Activated CD4-positive, alpha-beta T cell treated with anti-CD3 and anti-CD28 coated beads for 48 hours (primary cell): Measurements from ENCODE around the gene CUEDC2.

Source experiments
- DNase-seq: peaks from one replicate; pipeline ENCODE4 v3.0.0-alpha.2; 2020

Gene CUEDC2

GRCh38 chr10:102395400-102396316 lies 36.7 kb downstream of the CUEDC2 start, which contains the start of gene NFKB2:
Gene NFKB2, plus strand, starts transcription at chr10:102395705. Its CDS starts 255 bp downstream, at chr10:102395960.
- peak; percentile 92 for DNase-seq

- peak; percentile 69 for DNase-seq
These were observed 37.5 kb downstream of the CUEDC2 start for GRCh38 chr10:102394801-102395399.

GRCh38 chr10:102394079-102394800 lies 38.1 kb downstream of the CUEDC2 start:
- DNase-seq: peak; percentile 99

GRCh38 chr10:102393411-102394078 lies 38.8 kb downstream of the CUEDC2 start:
- DNase-seq: no peak

GRCh38 chr10:102392306-102392705 lies 40.1 kb downstream of the CUEDC2 start:
- no peak for DNase-seq

- DNase-seq: no peak
These were observed 42.5 kb downstream of the CUEDC2 start for GRCh38 chr10:102389894-102390293.

GRCh38 chr10:102384606-102385429 lies 47.6 kb downstream of the CUEDC2 start:
- no peak for DNase-seq

GRCh38 chr10:102384053-102384452 lies 48.3 kb downstream of the CUEDC2 start:
- no peak for DNase-seq

GRCh38 chr10:102382871-102383270 lies 49.5 kb downstream of the CUEDC2 start:
- no peak for DNase-seq

GRCh38 chr10:102381983-102382382 lies 50.4 kb downstream of the CUEDC2 start:
- no peak for DNase-seq

GRCh38 chr10:102379383-102379782 lies 53.0 kb downstream of the CUEDC2 start:
- no peak for DNase-seq

- DNase-seq: no peak
These were observed 55.5 kb downstream of the CUEDC2 start for GRCh38 chr10:102376901-102377300.

- DNase-seq: no peak
These were observed 56.5 kb downstream of the CUEDC2 start for GRCh38 chr10:102375867-102376266.

GRCh38 chr10:102375250-102375649 lies 57.1 kb downstream of the CUEDC2 start:
- DNase-seq: no peak
